Keratinocyte (primary cell): Measurements from ENCODE around the gene NPNT. TPM values are rescaled to one million over a fixed set of nuclear protein-coding genes. Genes with fewer than 3 reads are reported as not detected.

Experiments used
- DNase-seq: peaks from one replicate; pipeline ENCODE4 v3.0.0-alpha.2; 2011; ENCODE audit warnings: low read depth, missing footprints, low spot score
- FAIRE-seq: peaks from 2 replicates; lab custom pipeline; 2011; peaks lifted over from hg19 to GRCh38; lab: Jason Lieb, UNC
- H2AFZ ChIP-seq: 2 replicates; pipeline ENCODE4 v1.6.0; 2012; ENCODE audit warnings: low read length, control low read depth, inconsistent platforms; ENCODE audit not compliant: control insufficient read depth
- H3K27ac ChIP-seq: 2 replicates; pipeline ENCODE4 v1.5.1; 2011; ENCODE audit warnings: low read length; ENCODE audit not compliant: control insufficient read depth, insufficient read depth
- H3K27me3 ChIP-seq: 3 replicates; pipeline ENCODE4 v1.6.0; 2011; ENCODE audit warnings: low read length; ENCODE audit not compliant: control insufficient read depth, insufficient read depth; ENCODE audit errors: extremely low read depth
- H3K36me3 ChIP-seq, 2 experiments: 2 replicates in 1 of 2; 3 replicates in 1 of 2; pipeline ENCODE4 v1.5.1; 2011; ENCODE audit warnings: low read length in 2 of 2, mild to moderate bottlenecking in 1 of 2; ENCODE audit not compliant: control insufficient read depth in 2 of 2, insufficient read depth in 2 of 2; ENCODE audit errors: extremely low read depth in 1 of 2
- H3K4me1 ChIP-seq: 3 replicates; pipeline ENCODE4 v1.5.1; 2011; ENCODE audit warnings: low read length; ENCODE audit not compliant: control insufficient read depth, insufficient read depth; ENCODE audit errors: extremely low read depth
- H3K4me2 ChIP-seq: 3 replicates; pipeline ENCODE4 v1.6.0; 2011; ENCODE audit warnings: low read depth, low read length; ENCODE audit not compliant: control insufficient read depth, insufficient read depth; ENCODE audit errors: extremely low read depth
- H3K4me3 ChIP-seq, 3 experiments: fragments of 200-600 bp in 1 of 3; sonication (generic) in 1 of 3; 2 replicates in 2 of 3; 3 replicates in 1 of 3; pipeline ENCODE4 v1.5.1; 2011 to 2016; ENCODE audit warnings: low read length in 3 of 3, mild to moderate bottlenecking in 3 of 3, control low read depth in 2 of 3, inconsistent platforms in 1 of 3, low read depth in 1 of 3, mixed read lengths in 1 of 3, mixed run types in 1 of 3, moderate library complexity in 1 of 3; ENCODE audit not compliant: control insufficient read depth in 2 of 3, insufficient read depth in 2 of 3; ENCODE audit errors: extremely low read depth in 1 of 3
- H3K79me2 ChIP-seq: 2 replicates; pipeline ENCODE4 v1.6.0; 2012; ENCODE audit warnings: low read length; ENCODE audit not compliant: control insufficient read depth, insufficient read depth
- H3K9ac ChIP-seq: 3 replicates; pipeline ENCODE4 v1.6.0; 2011; ENCODE audit warnings: low read length; ENCODE audit not compliant: control insufficient read depth, insufficient read depth; ENCODE audit errors: extremely low read depth
- H3K9me1 ChIP-seq: 3 replicates; pipeline ENCODE4 v1.6.0; 2011; ENCODE audit warnings: low read length; ENCODE audit not compliant: control insufficient read depth, insufficient read depth; ENCODE audit errors: extremely low read depth
- H3K9me3 ChIP-seq: 2 replicates; pipeline ENCODE4 v1.5.1; 2012; ENCODE audit warnings: low read depth, low read length; ENCODE audit not compliant: control insufficient read depth
- H4K20me1 ChIP-seq: 3 replicates; pipeline ENCODE4 v1.6.0; 2011; ENCODE audit warnings: low read length; ENCODE audit not compliant: control insufficient read depth, insufficient read depth; ENCODE audit errors: extremely low read depth
- EZH2 ChIP-seq: IDR thresholded peaks from one replicate; pipeline ENCODE4 v1.6.1; 2012; ENCODE audit warnings: inconsistent platforms, mild to moderate bottlenecking, low read length, moderate library complexity
- dilution Hi-C: fragments of 300-500 bp; cut with MboI; formaldehyde crosslinking; loops from one replicate; pipeline ENCODE4 v1.7.0; 2020; ENCODE audit warnings: low sequenced_read_pairs; ENCODE audit not compliant: extremely low pct_ligation_motif_present
- polyA plus RNA-seq, 5 experiments: library from polyadenylated mRNA; depleted of rRNA in 3 of 5; stranded (reverse) in 3 of 5; stranded (forward) in 1 of 5; unstranded in 1 of 5; fragments of >200 nt; gene quantifications; 1 replicate in 1 of 5; 2 replicates in 3 of 5; 3 replicates in 1 of 5; pipeline versions ENCODE4 v1.2.1 to v1.2.3, GENCODE V29; 2011 to 2012; ENCODE audit warnings: missing spikeins in 2 of 5, low read depth in 1 of 5, low replicate concordance in 1 of 5
- TF ChIP-seq, protein P1 (sequence below), 3 experiments: IDR thresholded peaks in 1 of 3; conservative IDR thresholded peaks in 1 of 3; optimal IDR thresholded peaks in 1 of 3; 2 replicates in 2 of 3; 3 replicates in 1 of 3; pipeline versions ENCODE3 to v1.5.1; 2011; ENCODE audit warnings: low read length in 3 of 3, mild to moderate bottlenecking in 3 of 3, moderate library complexity in 2 of 3, control low read depth in 1 of 3, inconsistent platforms in 1 of 3; ENCODE audit not compliant: insufficient read depth in 2 of 3; ENCODE audit errors: extremely low read depth in 1 of 3

The NPNT gene
- polyA plus RNA-seq, 1 donor (not counting 4 experiments of a cell fraction or from before 2014, with no cell fraction given), result 0.46 TPM

- Histone ChIP-seq H3K79me2 (no peaks in the 10 kb centered on the region), H3K9me1 (no peaks in the 10 kb centered on the region), H2AFZ (no peak overlapping the region), H3K4me1 (no peaks in the 10 kb centered on the region), H3K27ac (no peak overlapping the region), H3K4me2 (no peak overlapping the region), H3K27me3 (no peaks in the 10 kb centered on the region), H3K9me3 (no peaks in the 10 kb centered on the region), H3K4me3 (no peak overlapping the region), H3K9ac (no peak overlapping the region), H4K20me1 (no peaks in the 10 kb centered on the region), H3K36me3 (no peaks in the 10 kb centered on the region)
- no peak for DNase-seq
- TF ChIP-seq, protein P1, sequence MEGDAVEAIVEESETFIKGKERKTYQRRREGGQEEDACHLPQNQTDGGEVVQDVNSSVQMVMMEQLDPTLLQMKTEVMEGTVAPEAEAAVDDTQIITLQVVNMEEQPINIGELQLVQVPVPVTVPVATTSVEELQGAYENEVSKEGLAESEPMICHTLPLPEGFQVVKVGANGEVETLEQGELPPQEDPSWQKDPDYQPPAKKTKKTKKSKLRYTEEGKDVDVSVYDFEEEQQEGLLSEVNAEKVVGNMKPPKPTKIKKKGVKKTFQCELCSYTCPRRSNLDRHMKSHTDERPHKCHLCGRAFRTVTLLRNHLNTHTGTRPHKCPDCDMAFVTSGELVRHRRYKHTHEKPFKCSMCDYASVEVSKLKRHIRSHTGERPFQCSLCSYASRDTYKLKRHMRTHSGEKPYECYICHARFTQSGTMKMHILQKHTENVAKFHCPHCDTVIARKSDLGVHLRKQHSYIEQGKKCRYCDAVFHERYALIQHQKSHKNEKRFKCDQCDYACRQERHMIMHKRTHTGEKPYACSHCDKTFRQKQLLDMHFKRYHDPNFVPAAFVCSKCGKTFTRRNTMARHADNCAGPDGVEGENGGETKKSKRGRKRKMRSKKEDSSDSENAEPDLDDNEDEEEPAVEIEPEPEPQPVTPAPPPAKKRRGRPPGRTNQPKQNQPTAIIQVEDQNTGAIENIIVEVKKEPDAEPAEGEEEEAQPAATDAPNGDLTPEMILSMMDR (optimal IDR thresholded peaks at IDR 0.05 in 1 of 3, IDR thresholded peaks at IDR 0.05 in 1 of 3, conservative IDR thresholded peaks at IDR 0.05 in 1 of 3; ENCODE audit: extremely low read depth in 1 of 3, insufficient read depth in 2 of 3, low read length in 3 of 3), result no peak
- no peak for TF ChIP-seq EZH2
- dilution Hi-C loops, result no loop called here
- FAIRE-seq, result no peak
These were observed 42.5 kb downstream of the NPNT start for GRCh38 chr4:105937759-105938158.

GRCh38 chr4:105943234-105943633 is 48.0 kb downstream of the NPNT start:
- DNase-seq (no peak), FAIRE-seq (no peak)
- no peak overlapping the region for H3K4me2 ChIP-seq
- no peaks in the 10 kb centered on the region for H3K79me2 ChIP-seq
- H3K27ac ChIP-seq, result no peak overlapping the region
- TF ChIP-seq, protein P1 (optimal IDR thresholded peaks at IDR 0.05 in 1 of 3, IDR thresholded peaks at IDR 0.05 in 1 of 3, conservative IDR thresholded peaks at IDR 0.05 in 1 of 3; ENCODE audit: extremely low read depth in 1 of 3, insufficient read depth in 2 of 3, low read length in 3 of 3), result no peak
- TF ChIP-seq EZH2, result no peak
- H4K20me1 ChIP-seq, result no peaks in the 10 kb centered on the region
- no peak overlapping the region for H3K9ac ChIP-seq
- no peaks in the 10 kb centered on the region for H3K27me3 ChIP-seq
- dilution Hi-C loops, result no loop called here
- no peaks in the 10 kb centered on the region for H3K9me1 ChIP-seq
- H2AFZ ChIP-seq, result no peak overlapping the region
- no peak overlapping the region for H3K4me3 ChIP-seq
- H3K9me3 ChIP-seq, result no peaks in the 10 kb centered on the region
- no peaks in the 10 kb centered on the region for H3K36me3 ChIP-seq
- H3K4me1 ChIP-seq, result no peaks in the 10 kb centered on the region
